GM10248 (cell line): ENCODE results near the gene ST3GAL3.
"Not testable (repeated sequence)": the region's sequence is repeated elsewhere in the genome, so short reads cannot be mapped to it uniquely, and the experiment has no call there.

Source experiments
- CTCF ChIA-PET: fragments of 300-600 bp; sonication (Branson Sonifier 250); formaldehyde crosslinking; extraction: SDS; loops from one replicate; lab custom pipeline; 2021; ENCODE audit warnings: antibody characterized with exemption; lab: Yijun Ruan, JAX
- POLR2A ChIA-PET: fragments of 350-650 bp; sonication (Branson Sonifier 250); formaldehyde crosslinking; extraction: SDS; loops from one replicate; lab custom pipeline; 2020; ENCODE audit warnings: antibody characterized with exemption; lab: Yijun Ruan, JAX
- DNase-seq: peaks from one replicate; pipeline ENCODE4 v3.0.0; 2012; ENCODE audit errors: extremely low spot score
- TF ChIP-seq, protein P1 (sequence below): IDR thresholded peaks from 2 replicates; pipeline ENCODE4 v1.5.1; 2012; ENCODE audit warnings: mild to moderate bottlenecking, low read depth; ENCODE audit errors: extremely low read depth, missing control alignments, control extremely low read depth

Gene ST3GAL3

DNA sequence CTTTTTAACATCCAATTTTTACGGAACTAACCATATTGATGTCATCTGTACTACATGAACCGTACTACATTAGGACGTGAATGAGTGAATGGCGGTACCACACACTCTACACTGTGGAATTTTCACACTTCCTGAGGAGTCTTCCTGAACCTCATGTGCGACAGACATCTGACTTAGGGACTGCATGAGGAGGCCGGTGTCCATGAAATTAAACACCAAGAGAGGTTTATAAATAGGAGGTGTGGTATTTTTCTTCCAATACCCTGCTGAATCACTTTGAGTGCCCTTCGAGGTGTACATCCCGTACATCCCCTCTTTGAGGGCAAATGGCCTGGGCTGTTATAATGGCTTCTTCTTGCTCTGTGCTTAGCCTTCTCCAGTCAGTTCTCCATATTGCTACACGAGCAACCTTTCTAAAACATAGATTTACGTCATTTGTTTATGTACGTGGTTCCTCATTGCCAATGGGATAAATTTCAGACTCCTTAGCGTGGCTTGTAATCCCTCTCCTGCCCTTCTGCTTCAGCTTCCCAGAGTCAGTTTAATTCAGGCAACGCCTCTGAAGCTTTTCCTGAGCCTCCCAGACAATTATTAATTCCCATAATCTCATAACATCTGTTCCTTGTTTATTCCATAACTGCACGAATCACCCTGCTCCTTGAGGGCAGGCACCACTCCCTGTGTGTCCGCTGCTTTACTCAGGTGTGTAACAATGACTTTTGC is 9.4 kb downstream of the ST3GAL3 start:
- ChIA-PET CTCF (no interaction called here), POLR2A (no interaction called here)
- TF ChIP-seq, protein P1, sequence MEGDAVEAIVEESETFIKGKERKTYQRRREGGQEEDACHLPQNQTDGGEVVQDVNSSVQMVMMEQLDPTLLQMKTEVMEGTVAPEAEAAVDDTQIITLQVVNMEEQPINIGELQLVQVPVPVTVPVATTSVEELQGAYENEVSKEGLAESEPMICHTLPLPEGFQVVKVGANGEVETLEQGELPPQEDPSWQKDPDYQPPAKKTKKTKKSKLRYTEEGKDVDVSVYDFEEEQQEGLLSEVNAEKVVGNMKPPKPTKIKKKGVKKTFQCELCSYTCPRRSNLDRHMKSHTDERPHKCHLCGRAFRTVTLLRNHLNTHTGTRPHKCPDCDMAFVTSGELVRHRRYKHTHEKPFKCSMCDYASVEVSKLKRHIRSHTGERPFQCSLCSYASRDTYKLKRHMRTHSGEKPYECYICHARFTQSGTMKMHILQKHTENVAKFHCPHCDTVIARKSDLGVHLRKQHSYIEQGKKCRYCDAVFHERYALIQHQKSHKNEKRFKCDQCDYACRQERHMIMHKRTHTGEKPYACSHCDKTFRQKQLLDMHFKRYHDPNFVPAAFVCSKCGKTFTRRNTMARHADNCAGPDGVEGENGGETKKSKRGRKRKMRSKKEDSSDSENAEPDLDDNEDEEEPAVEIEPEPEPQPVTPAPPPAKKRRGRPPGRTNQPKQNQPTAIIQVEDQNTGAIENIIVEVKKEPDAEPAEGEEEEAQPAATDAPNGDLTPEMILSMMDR = no peak
- no peak for DNase-seq

DNA sequence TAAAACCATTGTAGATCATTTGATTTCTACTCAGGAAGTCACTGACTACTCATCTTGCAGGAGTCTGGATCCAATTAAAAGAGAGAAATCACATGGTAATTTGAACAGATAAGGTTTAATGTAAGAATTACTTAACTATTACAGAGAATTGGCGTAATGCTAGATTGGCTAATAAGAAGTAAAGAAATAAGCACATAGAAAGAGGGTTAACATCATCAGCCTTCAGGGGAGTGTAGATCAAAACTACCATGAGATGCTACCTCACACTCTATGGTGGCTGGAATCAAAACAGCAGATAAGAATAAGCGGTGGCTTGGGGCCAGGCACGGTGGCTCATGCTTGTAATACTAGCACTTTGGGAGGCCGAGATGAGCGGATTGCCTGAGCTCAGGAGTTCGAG is 11.7 kb downstream of the ST3GAL3 start:
- DNase-seq = no peak
- ChIA-PET CTCF (interaction anchor here (1.3 kb wide), 1 partner anchor 216 kb away, joined by 4 read pairs; no protein-coding TSS in a partner anchor), POLR2A (interaction anchor here (0.6 kb wide), 1 partner anchor 1292 kb away, joined by 4 read pairs; the partner anchor contains the start of gene HECTD3)
- TF ChIP-seq, protein P1 = no peak

GRCh38 chr1:43719670-43720419 is 12.5 kb downstream of the ST3GAL3 start:
- POLR2A ChIA-PET = interaction anchor here (0.6 kb wide), 1 partner anchor 1291 kb away, joined by 4 read pairs; the partner anchor contains the start of gene HECTD3

GRCh38 chr1:43722810-43723209 is 15.5 kb downstream of the ST3GAL3 start:
- DNase-seq = no peak
- TF ChIP-seq, protein P1 = no peak
- ChIA-PET POLR2A (interaction anchor here (0.6 kb wide), 1 partner anchor 73 kb away, joined by 3 read pairs; the partner anchor contains the start of gene KDM4A), CTCF (interaction anchor here (1.8 kb wide), 1 partner anchor 212 kb away, joined by 6 read pairs; no protein-coding TSS in a partner anchor)

More at GRCh38 chr1:43719670-43720419, 12.5 kb downstream of the ST3GAL3 start:
- CTCF ChIA-PET = interaction anchor here (1.3 kb wide), 1 partner anchor 215 kb away, joined by 4 read pairs; no protein-coding TSS in a partner anchor
- not testable (repeated sequence) for DNase-seq

DNA sequence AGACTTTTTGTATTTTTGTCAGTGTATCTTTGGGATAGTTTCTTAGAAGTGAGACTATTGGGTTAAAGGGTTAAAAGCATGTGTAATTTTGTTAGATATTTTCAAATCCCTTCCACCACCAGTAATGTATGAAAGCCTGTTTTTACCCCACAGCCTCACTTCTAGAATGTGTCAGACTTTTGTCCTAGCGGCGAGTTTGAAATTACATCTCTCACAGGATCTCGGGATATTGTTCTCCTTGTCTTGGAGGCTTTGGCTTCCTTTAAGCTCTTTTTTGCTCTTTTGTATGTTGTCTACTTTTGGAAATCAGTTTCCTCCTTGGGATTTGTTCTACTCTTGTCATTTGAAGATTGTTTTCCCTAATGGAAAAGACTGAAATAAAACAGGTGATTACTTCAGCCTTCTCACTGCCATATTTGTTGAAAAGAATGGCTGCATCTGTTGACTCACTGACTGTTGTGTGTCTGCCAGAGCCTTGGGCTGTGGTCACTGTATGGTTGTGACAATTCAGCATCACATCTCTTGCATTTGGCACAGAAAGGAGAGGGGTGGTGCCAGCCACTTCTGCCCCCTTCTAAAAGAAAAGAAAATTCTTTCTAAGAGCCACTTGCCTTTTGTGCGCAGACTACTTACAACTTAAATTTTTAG is 22.6 kb downstream of the ST3GAL3 start:
- DNase-seq = no peak
- ChIA-PET CTCF (interaction anchor here (2.5 kb wide), 1 partner anchor 204 kb away, joined by 11 read pairs; the partner anchor contains the start of gene ARTN), POLR2A (no interaction called here)
- TF ChIP-seq, protein P1 = no peak

DNA sequence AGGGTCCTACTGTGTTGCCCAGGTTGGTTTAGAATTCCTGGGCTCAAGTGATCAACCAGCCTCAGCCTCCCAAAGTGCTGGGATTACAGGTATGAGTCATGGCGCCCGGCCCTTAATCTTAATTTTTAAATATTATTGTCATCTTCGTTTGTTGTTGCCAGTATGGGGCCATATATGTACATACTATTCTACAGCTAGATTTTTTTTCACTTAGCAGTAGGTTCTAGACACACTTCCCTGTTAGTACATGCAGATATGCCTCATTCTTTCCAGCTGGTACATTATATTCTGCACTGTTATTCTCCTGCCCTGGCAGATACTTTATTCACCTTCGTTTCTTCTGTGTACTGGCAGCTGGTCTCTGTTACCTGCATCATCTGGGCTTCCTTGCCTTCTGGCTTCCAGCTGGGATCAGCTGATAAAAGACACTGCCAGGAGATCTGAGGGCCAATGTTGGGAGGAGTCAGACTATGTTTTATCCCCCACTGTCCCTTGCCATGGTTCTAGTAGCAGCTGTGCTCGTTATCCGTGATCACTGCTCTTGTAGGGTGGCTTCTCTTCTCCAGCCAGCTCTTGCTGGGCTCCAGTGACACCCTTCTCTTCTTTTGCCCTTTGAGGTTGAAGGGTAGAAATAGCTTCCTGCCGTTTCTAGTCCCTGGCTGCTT is 24.7 kb downstream of the ST3GAL3 start:
- ChIA-PET POLR2A (no interaction called here), CTCF (interaction anchor here (1.2 to 1.7 kb wide), 3 partner anchors 32 to 315 kb away, joined by 3 to 6 read pairs (median 5); no protein-coding TSS in a partner anchor)
- DNase-seq = no peak
- TF ChIP-seq, protein P1 = no peak
